Measurements from ENCODE around the gene MYH15.

Gene MYH15

GRCh38 chr3:108410531-108410984 is 99.8 kb downstream of the MYH15 start:
- DNase-seq, result peak; percentile 1

- no peak for DNase-seq
Observed at GRCh38 chr3:108409800-108410178, 100.6 kb downstream of the MYH15 start.

GRCh38 chr3:108408883-108409799 is 101.3 kb downstream of the MYH15 start:
- no peak for DNase-seq

GRCh38 chr3:108407886-108408285 is 102.5 kb downstream of the MYH15 start:
- peak; percentile 76 for DNase-seq

DNA sequence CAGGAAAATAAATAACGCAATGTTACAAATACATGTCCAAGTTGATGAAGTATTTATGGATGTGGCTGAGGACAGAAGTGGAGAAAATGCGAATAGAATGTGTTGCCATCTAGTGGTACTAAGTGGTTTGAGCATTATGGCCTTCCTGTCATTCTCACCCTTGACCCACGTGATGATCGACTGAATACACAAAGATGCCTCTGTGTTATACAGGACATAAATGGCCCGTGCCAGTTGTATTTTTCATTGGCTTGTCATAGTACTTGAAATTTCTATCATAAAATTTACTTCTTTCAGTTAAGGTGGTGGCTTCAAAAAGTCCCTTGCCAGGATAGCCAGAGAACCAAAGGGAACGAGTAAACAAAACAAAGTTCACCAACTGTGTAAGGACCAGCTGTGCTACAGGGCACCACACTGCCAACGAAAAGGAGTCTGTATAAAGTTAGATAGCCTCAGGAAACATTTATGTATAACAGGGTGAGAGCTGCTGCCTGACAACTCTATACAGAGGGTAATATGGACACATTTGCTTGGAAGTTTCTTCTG is 103.7 kb downstream of the MYH15 start:
- peak; percentile 74 for DNase-seq

DNA sequence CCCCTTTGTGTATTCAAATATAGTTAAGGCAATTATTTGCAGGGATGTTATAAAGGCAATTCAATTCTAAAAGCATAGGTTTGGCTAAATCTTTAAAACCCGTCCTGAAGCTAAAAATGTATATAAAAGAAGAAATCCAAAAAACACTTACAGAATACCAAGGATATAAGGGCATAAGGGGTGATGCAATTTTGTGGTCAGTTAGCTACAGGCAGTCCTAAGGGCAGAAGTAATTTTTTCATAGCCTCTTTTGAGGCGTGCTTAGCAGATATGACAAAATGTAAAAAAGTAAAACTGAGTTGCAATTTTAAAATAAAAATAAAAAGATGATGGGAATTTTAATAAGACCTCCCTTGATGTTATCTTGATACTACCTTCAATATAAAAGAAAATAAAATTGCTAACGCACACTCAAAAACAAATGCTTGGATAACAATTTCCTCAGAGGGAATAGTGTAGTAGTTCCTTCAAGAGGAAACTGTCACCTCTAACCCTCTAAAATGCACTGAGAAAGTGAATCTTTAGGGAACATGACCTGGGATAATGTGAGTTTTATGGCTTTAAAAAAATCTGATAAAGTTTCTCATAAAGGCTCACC is 104.2 kb downstream of the MYH15 start:
- DNase-seq, result peak; percentile 79

DNA sequence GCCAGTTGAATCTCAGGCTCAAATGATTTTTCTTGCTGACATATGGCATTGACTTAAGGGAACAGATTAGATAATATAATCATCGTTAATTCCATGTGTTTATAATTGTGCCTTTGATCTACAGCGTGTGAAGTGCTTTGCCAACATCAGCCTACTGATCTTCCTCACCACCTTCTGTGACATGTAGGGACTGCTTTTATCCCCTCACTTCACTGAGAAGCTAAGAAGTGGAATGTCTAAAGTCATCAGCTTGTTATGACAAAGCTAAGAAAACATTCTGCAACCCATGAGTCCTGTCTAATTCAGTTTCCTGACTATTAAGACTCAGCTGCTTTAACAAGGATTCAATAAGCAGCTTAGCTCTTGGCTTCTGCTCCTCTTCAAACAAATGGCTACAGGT is 106.0 kb downstream of the MYH15 start:
- no peak for DNase-seq

DNA sequence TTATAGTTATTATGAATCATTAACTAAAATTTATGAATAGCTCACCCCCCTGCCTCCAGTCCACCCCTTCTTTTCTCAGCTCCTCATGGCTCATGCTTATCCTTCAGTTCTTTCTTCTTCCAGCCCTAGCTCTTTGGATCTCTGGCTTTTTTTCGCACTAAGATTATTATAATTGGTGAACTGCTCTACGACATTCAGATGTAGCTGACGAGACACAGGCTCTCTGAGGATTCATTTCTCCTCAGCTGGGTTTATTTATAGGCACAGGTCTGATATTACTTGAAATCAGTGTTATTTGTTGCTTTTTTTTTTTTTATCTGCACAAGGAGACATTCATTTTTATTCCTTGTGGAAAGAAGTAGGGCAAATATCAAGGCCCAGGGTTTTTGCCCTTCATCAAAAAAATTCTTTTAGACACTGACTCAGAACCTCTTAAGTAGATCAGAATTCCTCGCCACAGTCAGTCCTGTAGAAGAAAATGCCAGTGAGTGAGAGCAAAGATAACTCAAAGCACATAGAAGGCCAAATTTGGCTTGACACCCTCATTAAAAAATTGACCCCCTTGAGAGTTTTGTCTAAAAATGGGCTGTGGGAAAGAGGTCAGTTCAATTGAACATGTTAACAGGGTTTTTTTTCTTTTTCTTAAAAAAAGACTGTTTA is 106.6 kb downstream of the MYH15 start:
- DNase-seq, result no peak

- DNase-seq, result no peak
Observed at GRCh38 chr3:108403198-108403597, 107.2 kb downstream of the MYH15 start.

DNA sequence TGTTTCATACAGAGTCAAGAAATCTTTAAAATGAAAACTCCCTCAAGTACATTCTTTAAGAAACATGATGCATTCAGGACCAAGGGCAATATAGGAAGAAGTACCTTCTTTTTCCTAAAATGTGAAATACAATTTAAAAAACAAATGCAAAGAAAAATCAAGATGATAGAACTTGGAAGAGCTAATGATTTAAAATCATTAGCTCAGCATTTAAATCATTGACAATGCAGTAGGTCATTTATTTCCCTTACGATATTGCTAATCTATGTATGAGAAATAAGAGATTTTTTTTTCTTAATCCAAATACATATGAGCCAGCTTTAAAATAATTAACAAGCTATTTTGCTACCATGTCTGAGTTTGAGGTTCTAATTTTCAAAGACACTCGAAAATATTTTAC is 108.6 kb downstream of the MYH15 start:
- DNase-seq, result no peak

GRCh38 chr3:108398510-108398909 is 111.9 kb downstream of the MYH15 start:
- DNase-seq, result no peak

DNA sequence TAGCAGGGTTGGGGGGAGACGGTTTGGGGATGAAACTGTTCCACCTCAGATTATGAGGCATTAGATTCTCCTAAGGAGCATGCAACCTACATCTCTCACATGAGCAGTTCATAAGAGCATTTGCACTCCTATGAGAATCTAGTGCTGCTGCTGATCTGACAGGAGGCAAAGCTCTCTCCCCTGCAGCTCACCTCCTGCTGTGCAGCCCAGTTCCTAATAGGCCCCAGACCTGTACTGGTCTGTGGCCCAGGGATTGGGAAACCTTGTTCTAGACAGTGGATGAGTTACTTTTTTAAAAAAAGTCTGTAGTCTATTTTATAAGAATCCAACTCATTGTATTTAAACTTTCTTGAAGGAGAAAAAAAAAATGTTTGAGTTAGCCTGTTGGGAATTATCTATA is 114.1 kb downstream of the MYH15 start:
- no peak for DNase-seq

DNA sequence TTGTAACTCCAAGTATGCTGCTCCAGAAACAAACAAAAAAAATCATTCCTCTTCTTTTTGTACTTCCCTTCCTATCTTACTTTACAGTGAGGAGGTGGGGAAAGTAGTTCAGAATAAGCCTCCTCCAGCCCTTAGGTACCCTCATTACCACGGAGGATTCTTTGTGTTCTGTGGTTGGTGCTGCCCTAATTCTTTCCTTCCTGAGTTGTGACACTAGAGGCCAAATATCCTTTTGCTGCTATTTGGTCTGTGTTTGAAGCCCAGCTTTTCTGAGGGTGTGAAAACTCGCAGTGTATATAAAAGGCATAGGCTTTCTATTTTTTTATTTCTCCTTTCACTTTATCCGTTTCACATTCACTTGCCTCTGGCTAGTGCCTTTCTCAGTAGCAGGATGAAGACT is 115.8 kb downstream of the MYH15 start:
- peak; percentile 49 for DNase-seq

GRCh38 chr3:108394016-108394415 is 116.4 kb downstream of the MYH15 start:
- no peak for DNase-seq

- DNase-seq, result no peak
Observed at GRCh38 chr3:108393128-108393900, 117.1 kb downstream of the MYH15 start.

DNA sequence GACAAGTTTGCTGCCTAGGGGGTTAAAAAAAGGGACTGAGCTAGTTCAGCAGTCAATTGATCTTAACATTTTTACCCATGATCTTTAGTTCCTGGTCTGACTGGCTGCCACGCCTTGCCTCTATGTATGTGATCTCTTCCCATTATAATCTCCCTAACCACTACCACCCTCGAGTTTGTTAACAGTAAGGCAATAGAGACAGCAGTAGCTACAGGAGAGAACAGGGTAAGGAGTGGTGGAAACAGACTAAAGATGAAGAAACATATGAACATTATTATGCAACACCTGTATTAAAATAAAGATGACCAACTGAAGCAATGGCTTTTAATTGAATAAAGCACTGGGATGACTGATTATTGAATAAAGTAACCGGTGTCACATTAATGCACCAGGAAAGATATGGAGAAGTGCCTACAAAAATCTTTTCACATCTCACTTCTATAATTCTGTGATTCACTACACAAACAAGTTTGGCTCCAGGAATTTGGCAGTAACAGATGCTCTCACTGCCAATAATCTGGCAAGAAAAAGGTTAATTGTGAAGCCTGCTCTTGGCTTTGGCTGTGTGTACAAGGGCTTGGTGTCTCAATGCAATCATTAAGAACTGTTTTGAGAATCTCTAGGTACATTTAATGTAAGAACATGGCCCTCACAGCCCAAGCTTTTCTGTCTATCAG is 118.3 kb downstream of the MYH15 start:
- DNase-seq, result peak; percentile 15

DNA sequence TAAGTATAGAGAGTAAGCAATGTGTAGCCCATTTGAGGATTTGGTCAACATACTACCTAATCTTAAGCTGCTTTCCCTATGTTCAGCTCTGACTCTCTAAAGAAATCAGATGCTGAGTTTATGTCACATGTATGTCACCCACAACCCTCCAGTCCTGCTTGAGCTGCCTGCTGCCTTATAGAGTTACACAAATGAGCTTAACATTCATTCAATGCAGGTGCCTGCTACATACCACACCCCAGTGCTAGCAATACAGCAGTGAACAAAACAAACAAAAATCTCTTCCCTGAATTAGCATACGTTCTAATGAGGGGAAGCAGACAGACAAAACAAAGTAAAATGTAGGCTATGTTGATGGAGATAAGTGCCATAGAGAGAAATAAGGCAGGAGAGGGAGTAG is 121.0 kb downstream of the MYH15 start:
- no peak for DNase-seq

GRCh38 chr3:108388136-108389132 is 122.0 kb downstream of the MYH15 start:
- peak; percentile 77 for DNase-seq

DNA sequence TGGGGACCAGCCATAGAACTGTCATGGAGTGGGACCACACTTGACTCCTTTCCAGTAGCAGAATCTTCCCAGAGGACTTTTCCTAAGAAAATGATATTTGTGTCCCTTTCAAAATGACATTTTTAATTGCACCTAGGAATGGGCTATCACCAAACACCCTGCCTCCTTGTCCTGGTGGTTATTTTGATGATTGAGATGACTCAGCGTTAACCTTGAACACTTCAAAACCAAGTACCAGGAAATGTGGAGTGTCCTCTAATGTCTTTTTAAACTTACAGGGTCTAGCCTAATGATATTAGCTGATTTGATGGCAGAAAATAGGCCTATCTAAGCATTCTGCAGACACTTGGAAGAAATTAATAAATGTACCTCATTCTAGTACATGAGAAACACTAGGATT is 123.3 kb downstream of the MYH15 start:
- DNase-seq, result no peak

DNA sequence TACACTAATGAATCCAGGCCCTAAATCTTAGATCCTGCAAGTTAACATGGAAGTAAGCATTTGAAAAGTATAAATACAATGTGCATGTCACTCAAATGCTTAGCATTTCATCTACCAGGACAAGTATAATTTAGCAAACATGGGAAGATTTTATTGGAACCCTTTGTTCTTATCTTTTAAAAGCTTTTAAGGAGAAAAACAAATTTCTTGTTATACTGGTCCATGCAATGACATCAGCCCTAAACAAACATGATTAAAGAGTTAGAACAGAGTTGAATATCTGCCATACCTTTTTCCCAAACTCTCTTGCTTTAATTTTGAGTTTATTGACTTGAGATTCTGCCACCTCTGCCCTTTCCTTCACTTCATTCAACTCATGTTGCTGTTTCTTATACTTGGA is 127.1 kb downstream of the MYH15 start:
- no peak for DNase-seq
